HCEC 1CT (cell line): Measurements from ENCODE around the gene DNAH5.
"Not testable (repeated sequence)": the region's sequence is repeated elsewhere in the genome, so short reads cannot be mapped to it uniquely, and the experiment has no call there.

Experiments used
- DNase-seq: peaks from one replicate; pipeline ENCODE4 v3.0.0-alpha.2; 2017

DNAH5 gene, protein sequence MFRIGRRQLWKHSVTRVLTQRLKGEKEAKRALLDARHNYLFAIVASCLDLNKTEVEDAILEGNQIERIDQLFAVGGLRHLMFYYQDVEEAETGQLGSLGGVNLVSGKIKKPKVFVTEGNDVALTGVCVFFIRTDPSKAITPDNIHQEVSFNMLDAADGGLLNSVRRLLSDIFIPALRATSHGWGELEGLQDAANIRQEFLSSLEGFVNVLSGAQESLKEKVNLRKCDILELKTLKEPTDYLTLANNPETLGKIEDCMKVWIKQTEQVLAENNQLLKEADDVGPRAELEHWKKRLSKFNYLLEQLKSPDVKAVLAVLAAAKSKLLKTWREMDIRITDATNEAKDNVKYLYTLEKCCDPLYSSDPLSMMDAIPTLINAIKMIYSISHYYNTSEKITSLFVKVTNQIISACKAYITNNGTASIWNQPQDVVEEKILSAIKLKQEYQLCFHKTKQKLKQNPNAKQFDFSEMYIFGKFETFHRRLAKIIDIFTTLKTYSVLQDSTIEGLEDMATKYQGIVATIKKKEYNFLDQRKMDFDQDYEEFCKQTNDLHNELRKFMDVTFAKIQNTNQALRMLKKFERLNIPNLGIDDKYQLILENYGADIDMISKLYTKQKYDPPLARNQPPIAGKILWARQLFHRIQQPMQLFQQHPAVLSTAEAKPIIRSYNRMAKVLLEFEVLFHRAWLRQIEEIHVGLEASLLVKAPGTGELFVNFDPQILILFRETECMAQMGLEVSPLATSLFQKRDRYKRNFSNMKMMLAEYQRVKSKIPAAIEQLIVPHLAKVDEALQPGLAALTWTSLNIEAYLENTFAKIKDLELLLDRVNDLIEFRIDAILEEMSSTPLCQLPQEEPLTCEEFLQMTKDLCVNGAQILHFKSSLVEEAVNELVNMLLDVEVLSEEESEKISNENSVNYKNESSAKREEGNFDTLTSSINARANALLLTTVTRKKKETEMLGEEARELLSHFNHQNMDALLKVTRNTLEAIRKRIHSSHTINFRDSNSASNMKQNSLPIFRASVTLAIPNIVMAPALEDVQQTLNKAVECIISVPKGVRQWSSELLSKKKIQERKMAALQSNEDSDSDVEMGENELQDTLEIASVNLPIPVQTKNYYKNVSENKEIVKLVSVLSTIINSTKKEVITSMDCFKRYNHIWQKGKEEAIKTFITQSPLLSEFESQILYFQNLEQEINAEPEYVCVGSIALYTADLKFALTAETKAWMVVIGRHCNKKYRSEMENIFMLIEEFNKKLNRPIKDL (N-terminal part only)

DNA sequence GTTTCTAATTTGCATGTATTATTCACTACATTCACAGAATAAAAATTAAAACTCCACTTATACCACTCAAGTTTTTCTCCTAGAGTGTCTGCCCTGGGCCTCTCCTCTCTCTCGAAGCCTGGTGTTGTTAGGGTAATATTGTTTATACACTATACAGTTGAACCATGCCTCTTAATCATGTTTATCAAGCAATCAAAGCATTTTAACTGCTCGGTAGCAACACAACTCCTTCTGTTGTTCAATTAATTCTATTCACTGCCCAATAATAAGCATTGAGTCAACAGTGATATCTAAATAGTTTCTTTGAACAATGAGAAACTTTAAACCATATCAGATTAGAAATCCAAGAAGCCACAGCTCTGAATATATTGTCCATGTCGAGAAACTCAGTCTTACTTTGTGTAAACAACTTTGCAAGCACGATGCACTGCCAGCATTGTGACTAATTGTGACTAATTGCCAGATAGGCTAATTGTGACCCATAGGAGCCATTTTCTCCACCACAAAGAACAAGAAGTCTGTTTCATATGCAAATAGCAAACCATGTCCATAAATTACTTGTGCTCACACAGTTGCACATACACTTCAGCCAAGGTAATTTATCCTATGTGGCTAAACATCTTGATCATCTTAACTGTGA lies at the start of gene DNAH5:
Gene DNAH5 (minus strand): TSS at position 129 of the 640 bp plus-strand sequence. CDS start 250 bp downstream, outside the sequence.
- peak; percentile 73 for DNase-seq

DNA sequence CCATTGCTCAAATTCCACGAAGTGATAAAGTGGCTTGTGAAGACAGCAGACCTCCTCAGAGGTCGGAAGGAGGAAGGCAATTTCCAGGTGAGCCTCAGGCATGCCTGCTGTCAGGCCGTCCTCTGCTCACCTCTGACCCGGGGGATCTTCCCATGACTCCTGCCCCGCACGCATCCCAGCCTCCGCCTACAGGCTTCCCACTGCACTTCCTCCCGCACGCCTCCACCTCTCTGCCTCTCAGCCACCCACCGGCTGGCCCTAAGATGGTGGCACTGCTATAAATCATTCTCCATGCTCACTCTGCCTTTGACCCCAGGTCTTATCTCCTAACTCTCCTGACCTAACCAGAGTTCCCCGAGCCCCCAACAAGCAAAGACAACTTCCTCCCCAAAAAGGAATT lies 49.4 kb upstream of the DNAH5 start:
- no peak for DNase-seq

DNA sequence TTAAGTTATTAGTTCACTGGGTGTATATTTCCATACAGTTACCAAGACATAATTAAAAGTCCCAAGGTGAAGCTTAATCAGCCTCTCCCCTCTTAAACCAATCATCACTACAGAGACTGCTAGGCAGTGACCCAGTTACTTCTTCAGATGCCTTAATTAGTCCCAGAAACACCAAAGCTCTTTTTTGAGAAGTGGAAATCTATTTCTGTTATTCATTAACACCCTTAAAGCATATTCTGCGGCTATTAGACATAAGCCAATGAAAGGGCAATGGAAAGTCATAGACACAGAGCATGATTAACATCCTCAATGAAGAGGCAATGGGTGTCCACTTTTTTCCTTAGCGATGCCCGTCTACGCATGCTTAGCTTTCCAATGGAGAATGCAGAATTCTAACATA lies 48.3 kb upstream of the DNAH5 start:
- no peak for DNase-seq

DNA sequence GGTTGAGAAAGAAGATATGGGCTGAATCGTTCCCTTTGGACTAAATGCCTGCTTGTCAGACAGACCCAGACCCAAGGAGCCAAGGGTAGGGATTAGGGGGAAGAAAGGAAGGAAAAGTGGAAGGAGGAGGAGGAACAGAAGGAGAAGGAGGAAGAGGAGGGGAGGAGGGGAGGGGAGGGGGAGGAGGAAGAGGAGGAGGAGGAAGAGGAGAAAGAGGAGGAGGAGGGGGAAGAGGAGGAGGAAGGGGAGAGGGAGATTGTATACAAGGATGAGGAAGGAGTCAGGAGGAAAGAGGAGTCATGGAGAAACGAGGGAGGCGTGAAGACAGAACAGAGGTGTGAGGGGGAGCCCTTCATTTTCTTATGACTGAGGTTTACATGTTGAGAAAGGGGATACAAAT lies 46.9 kb upstream of the DNAH5 start:
- no peak for DNase-seq

DNA sequence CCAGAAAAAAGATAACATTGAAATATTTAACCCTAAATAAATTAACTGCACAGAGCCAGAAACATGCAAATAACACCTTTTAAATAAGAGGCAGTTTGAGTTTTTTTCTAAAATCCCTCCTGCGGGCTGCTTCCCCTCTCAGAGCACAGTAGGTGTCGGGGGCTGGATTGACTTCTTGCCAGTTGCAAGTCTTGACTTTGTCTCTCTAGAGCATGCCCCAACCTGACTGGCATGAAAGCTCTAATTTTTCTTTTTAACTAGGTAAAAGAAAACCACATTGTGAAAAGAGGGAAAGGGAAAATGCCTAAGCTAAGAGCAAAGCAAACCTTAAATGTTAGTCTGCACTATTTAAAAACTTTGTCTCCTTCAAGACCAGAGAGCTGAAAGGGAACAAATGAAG lies 46.4 kb upstream of the DNAH5 start:
- DNase-seq, result no peak

DNA sequence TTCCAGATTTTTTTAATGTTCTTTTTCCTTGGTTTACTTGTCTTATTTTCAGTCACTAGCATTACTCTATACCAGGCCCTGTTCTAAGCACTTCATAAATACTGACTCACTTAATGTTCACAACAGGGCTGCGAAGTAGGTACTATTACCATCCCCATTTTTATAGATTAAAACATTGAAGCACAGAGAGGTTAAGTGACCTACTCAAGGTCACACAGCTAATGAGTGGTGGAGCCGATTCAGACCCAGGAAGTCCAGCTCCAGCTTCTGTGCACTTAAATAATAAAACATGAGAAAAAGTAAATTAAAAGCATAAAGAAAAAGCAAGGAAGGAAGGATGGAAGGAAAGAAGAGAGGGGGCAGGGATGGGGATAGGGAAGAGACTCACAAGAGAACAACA lies 45.3 kb upstream of the DNAH5 start:
- DNase-seq, result no peak

DNA sequence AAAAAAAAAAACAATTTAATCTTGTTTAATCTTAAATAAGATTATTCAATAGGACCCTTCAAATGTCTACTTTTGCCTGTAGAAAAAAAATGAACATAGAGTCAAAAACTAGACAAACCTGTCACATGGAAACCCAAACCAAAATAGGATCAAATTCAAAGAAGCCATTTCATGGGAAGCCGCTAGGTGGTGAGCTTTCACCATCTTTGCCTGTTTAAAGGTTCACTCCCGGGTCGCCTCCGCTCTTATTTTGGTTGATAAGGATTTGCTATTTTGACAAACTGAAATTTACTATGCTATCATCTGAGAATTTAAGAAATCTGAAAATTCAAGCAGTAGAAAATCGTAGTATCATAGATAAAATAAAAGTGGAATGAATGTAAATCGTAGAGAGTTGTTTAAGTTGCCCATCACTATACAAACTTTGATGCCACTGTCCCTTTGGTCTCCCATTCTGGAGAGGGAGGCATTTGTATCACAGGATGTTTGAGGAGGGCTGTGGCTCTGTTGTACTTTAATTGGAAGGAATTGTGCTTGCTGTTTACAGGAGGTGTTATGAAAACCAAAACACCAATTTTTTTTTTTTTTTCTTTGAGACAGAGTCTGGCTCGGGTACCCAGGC lies 43.5 kb upstream of the DNAH5 start:
- DNase-seq, result peak; percentile 61

DNA sequence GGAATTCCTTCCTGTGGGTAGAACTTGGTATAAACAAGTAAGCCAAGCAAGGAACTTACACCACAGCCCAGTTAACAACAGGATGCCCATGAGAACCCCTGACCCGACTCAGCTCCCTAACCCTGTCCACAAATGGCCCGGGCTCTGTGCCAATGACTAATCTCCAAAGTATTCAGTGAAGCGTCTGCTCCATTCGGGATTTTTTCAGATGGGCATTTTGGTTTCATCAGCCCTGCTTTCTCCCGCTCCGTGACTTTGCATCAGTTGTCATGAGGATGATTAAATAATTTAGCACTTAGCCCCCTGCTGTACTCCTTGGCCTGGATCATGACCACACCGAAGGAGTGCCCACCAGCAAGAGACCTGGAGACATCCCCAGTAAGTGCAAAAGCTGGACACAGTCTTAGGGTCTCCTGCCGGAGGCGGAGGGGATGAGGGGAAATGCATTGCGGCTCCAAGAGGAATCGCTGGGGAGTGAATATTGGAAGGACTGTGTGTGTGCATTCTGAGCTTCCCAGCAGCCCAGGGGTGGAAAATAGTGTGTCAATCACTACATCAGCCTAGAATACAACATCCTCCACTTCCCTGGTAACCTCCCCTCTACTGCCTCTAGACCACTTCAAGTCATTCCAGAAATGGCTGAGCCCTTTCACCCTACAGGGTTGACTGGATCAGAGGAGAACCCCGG lies 41.4 kb upstream of the DNAH5 start:
- peak; percentile 92 for DNase-seq

DNA sequence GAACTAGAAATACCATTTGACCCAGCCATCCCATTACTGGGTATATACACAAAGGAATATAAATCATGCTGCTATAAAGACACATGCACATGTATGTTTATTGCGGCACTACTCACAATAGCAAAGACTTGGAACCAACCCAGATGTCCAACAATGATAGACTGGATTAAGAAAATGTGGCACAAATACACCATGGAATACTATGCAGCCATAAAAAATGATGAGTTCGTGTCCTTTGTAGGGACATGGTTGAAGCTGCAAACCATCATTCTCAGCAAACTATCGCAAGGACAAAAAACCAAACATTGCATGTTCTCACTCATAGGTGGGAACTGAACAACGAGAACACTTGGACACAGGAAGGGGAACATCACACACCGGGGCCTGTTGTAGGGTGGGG lies 40.4 kb upstream of the DNAH5 start:
- not testable (repeated sequence) for DNase-seq

DNA sequence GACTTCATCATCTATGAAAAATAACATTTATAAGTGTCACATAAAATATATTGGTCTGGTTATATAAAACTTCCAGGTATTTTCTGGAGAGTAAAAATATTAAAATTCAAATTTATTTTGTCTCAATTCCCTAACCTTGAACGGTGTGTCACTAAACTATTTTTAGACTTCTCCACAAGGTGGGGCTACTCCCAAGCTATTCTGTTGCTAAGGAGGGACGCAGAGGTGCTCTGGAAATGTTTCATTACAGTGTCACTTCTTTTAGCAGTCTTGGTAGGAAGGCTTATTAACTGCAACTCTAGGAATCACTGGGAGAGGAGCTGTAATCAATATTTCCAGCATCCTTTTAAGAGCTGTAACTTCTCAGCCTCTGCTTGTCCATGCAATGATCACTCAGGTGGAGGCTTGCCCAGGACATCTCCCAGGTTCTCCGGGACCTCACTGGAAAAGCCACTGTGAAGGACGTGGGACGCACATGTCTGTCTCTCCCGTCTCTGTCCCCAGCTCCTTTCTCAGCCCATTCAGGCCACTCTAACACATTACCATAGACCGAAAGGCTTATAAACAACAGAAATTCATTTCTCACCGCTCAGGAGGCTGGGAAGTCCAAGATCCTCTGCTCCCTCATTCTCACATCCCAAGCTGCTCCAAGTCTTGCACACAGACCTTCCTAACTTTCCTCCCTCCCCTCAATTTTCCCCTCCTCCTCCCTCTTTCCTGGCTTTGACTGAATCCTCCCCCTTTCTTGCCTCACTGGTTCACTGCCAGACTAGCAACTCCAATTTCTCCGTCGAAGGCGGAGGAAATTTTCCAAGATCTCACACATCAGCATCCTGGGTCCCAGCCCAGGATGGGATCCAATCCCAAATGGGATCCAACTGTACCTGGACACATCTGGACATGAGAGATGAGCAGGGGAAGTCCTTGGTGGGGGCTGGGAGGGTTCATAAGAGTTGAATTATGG lies 32.7 kb upstream of the DNAH5 start:
- DNase-seq, result peak; percentile 49

DNA sequence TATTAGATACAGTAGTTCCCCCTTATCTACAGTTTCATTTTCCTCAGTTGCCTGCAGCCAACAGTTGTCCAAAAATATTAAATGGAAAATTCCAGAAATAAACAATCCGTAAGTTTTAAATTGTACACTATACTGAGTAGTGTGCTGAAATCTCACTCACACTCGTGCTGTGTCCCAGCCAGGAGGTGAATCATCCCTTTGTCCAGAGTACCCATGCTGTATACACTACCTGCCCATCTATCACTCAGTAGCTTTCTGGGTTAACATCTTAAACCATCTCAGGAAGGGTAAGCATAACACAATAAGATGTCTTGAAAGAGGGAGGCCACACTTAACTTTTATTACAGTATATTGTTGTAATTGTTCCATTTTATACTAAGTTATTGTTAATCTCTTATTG lies 31.7 kb upstream of the DNAH5 start:
- DNase-seq, result no peak

DNA sequence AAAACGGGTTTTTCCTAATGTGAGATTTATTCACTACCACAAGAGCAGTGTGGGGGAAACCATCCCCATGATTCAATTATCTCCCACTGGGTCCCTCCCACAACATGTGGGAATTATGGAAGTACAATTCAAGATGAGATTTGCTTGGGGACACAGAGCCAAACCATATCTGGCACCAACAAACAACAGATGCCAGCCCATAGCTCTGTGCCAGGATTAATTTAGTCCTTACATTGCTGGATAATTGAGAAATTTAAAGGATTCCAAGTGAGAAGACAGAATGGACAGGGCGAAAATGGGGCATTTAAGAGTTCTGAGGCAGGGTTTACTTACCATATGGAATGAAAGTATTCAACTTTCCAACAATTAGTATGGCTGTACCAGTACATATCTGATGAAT lies 30.8 kb upstream of the DNAH5 start:
- no peak for DNase-seq

DNA sequence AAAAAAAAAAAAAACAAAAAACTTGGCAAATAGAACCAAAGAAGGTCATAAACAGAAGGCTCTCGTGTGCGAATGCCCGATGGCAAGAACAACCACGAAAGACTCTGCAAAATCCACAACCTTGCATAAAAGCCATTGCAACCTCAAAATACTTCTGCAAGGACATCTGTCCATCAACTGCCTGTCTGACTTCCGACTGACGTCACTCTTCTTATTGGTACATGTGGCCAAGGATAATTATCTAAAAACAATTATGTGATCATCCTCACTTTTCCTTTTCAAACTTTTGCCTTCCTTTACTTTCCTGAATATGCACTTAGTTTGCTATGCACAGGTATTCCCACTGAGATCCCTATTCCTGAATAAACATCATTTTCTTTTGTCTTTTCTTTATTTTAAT lies 29.2 kb upstream of the DNAH5 start:
- DNase-seq, result no peak

DNA sequence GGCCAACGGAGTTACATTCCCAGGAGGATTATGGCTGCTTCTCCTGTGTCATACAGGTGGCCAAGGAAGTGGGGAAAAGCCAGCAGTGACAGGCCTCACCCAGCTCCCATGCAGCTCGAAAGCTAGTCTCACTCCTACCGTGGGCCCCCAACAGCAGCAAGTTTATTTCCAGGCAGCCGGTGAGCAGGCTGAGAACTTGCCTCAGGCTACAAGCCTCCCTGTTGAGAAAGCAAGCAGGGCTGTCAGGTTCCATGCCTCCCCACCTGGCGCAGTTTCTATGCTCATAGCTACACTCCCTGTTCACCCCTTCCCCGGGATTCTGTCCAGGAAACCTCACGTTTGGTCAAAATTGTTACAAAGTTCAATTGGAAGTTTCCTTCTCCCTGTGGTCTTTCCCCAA lies 27.5 kb upstream of the DNAH5 start:
- no peak for DNase-seq

DNA sequence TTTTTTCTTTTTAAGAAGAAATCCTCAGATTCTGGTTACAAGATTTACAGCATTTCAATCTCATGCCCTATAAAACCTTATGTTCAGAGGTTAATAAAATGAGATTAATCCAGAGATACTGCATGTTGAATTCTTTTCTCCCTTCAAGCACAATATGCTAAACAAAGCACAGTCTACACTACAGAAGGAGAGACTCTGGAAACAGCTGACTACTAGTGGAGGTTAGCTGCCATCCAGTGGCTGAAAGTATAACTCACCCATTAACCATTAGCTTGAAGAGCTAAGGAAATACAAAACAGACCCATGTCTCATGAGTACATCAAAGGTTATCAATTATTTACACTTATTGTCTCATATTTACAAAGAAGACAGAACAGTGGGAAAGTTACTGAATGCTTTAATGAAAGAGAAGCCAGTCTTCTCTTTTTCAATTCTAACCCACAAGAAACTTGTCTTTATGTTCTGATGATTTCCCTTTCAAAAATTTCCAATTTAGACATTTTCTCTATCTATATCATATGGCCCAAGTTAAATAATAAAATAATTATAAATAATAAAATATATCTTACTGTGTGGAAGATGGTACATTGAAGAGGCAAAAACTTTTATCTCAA lies 12.7 kb upstream of the DNAH5 start:
- peak; percentile 68 for DNase-seq

DNA sequence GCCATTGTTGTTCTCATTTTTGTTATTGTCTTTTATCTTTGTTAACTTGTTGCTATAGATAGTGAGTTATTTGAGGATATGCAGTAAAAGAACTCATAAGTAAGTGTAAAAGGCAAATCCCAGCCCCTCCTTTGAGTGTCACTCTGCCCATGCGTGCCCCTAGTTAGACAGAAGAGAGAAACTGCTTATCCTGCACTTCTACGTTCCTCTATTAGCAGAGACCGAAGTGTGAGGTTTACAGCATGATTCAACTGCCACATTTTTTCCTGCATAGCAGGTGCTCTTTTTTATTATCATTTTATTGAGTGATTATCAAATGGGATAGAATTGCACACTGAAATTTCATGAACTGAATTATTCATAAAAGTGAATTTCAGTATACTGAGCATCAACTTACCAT lies 12.0 kb upstream of the DNAH5 start:
- DNase-seq, result no peak

DNA sequence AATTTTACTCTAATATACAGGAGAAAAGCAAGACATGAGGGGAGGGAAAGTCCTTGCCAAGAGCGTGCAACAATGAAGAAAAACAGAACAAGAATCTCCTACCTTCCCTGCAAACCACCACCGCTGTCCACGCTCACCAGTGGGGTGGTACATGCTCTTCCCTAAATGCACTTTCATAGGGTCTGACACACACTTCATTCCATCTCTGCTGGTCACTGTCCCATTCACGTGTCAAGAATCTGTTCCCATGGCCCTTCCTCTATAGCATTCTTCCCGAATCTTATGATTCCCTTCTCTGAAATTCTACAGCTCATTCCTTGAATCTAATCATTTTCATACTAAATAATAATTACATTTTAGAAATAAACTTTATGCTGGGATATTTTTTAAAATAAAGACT lies 11.4 kb upstream of the DNAH5 start:
- no peak for DNase-seq

DNA sequence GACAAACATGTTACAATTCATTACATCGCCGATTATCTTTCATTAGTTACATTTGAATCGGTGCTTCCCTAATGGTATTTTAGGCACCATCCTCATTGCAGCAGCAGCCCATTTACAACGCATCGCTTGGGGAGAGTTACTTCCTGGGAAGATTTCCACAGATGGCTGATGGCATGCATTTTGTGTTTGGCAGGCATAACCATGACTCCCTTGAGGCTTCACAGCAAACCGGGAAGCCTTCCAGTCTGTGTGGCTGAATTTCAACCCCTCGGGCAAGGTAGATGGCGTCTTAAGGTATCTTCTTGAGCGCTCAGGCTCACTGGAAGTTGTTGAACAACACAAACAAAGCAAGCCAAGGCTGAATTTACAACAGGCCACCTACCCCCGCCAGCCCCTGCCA lies 1.6 kb upstream of the DNAH5 start:
- DNase-seq, result no peak

DNA sequence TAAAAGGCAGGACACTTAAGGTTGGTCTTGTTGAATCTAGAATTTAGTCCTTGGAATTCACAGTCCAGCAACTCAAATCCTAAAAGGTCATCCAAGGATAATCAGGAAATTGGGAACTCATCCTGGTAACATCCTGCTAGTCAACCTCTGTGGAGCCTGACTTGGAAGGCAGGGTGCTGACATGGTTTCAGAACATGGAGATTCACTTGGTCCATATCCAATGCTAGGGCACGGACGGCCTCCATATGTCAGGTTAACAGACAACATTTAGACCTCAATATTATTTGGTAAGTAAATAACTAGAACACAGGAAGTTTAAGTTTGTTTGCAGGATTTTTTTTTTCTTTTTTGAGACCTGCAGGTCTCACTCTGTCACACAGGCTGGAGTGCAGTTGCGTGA lies 783 bp upstream of the DNAH5 start:
- DNase-seq, result peak; percentile 39

DNA sequence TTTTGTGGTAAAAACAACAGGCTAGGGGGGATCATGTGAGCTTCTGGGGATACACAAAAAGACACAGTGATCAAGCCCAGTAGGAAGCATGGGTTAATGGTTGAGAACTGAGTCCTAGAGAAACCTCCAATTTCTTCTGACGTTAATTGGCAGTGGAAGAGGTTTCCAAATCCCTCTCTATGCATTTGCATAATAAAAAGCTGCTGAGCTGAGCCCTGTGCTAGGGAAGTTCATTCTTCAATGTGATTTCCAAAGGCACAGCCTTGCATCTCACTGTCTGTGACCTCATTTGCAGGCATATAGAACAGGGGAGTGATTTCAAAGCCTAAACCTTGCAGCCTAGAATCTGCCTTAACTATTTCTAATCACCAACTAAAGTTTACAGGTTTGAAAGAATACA lies 812 bp downstream of the DNAH5 start:
- no peak for DNase-seq
